GM15510 (cell line): Measurements from ENCODE around the gene NAA40.

Experiments
- POLR2A ChIP-seq: IDR thresholded peaks from 3 replicates; pipeline ENCODE4 v1.6.1; 2011; ENCODE audit warnings: borderline replicate concordance; ENCODE audit not compliant: insufficient read length; ENCODE audit errors: extremely low read depth

The NAA40 gene

DNA sequence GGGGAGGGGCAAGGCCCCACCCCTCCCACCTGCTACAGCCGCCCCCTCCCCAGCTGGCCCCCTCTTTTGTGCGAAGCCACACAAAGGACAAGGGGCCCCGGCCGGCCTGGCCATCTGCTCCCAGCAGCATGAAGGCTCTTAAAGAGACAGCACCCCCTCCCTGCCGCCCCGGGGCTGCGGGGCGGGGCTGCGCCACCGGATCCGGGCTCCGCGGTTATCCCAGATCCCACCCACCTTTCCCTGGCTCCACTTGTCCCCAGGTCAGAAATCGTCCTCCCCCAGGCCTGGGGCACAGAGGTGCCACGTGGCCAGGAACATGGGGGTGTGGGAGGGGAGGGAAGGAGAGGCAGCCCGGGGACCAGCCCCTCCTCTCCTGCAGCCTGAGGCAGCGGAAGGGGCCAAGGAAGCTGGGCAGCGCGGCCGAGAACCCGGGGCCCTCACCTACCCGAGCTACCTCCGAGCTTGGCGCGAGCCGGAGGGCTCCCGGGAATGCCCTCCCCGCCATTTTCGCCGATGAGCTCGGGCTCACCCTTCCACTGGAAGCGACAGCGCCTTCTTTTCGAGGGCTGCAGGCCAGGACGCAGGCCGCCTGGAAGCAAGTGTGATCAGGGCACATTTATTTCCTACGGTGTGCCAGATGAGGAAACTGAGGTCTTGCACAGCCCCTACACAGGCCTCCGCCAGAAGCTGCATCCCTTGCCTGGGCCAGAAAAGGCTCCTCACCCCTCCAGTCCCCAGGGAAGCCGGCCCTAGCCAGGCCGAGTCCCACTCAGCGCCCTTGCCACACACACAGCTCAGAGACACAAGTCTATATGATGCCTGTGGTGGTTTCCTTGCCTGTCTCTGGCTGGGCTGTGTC is 19.3 kb upstream of the NAA40 start:
- TF ChIP-seq POLR2A = no peak

DNA sequence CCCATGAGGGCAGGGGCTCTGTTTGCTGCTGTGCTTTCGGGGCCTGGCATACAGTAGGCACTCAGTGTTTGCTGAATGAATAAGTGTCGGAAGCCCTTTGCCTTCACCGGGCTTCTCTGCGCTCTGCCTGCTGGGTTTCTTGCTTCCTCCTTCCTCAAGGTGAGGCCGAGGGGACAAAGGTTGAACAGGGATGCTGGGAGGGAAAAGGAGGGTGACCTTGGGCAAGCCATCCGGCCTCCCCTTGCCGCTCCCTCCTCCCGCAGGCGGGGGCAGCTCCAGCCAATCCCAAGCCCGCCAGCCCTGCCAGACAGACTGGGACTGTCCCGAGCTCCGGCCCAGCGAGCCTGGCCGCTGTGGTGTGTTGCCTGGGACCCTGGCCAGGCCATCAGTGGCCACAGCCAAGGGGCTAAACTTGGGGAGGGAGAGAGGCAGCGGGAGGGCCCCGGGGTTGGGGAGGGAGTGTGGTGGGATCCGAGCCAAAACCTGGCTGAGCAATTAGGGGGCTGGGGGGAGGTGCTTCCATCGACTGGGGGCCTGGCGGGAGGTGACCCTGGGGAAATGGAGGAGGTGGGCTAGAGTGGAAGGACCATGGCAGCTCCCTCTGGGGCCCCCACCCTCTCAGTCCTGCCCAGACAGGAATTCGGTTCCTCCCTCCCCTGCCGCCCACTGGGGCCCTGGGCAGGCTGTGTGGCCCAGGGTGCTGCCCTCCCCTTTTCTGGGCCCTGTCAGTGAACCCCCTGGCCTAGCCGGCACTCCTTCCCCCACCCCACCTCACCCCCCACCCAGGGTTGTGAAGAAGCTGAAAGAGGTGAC is 18.5 kb upstream of the NAA40 start:
- no peak for TF ChIP-seq POLR2A

DNA sequence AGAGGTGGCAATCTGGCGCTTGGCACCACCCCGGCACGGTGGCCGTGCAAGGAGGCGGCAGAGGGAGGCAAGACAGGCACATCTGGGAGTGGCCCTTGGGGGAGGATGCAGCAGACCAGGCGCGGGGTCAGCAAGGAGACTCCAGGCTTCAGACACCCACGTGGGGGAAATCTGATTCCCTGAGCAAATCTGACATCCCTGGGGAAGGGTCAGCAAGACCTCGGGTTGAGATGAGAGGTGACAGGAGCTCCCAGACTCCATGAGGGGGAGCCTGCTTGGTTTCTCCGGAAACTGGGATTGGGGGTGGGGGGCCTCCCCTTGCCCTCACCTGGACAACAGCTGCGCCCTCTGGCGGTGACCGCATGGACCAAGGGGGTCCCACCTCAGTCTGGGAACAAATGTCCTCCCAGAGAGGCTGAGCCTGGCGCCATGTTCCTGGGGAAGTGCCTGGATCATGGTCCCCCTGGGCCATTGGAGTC is 17.8 kb upstream of the NAA40 start:
- no peak for TF ChIP-seq POLR2A

DNA sequence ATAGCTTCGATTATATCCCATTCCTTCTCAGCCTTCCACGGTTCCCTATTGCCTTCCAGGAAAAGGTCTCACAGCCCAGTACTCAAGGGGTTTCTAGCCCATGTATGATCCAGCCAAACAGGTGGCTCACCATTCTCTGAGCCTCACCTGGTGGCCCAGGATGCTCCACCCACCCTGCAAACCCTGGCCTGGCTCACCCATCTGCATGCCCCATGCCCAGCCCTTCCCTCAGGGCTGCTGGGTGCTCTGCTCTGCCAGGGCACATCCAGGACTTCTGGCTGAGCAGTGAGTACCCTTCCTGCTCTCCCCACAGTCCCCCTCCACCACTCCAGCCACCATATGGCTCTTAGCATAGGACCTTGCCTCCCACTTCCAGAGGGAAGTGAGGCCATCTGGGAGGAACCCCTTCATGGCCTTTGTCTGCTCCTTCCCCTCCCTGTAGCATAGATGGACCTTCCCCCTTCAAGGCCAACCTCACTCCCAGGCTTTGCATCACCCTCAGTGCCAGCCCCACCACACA is 16.1 kb upstream of the NAA40 start:
- TF ChIP-seq POLR2A = no peak

DNA sequence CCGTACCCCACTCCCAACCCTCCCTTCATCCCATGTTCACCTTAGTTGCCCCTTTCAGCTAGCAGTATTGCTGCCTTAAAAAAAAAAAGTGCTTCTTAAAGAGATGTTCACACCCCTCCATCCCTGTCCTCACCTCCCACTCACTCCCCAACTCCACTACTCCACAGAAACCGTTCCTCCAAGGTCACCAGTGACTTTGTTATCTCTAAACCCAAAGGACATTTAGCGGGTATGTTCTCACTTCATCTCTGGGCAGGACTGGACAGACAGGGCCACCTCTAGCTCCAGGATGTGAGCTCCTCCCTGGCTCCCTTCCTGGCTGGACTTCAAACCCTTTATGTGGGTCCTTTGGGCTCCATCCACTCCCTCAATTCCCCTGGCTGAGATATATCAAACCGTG is 15.5 kb upstream of the NAA40 start:
- TF ChIP-seq POLR2A = no peak

DNA sequence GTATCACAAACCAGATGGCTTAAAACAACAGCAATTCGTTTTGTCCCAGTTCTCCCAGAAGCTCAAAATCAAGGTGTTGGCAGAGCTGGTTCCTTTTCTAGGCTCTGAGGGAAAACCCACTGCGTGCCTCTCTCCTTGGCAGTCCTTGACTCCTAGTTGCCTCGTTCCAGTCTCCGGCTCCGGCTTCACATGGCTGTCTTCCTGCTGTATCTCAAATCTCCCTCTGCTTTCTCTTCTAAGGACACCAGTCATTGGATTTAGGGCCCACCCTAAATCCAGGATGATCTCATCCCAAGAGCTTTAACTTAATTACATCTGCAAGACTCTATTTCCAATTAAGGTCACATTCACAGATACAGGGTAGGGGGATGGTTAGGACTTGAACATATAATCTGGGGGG is 9.2 kb upstream of the NAA40 start:
- no peak for TF ChIP-seq POLR2A

DNA sequence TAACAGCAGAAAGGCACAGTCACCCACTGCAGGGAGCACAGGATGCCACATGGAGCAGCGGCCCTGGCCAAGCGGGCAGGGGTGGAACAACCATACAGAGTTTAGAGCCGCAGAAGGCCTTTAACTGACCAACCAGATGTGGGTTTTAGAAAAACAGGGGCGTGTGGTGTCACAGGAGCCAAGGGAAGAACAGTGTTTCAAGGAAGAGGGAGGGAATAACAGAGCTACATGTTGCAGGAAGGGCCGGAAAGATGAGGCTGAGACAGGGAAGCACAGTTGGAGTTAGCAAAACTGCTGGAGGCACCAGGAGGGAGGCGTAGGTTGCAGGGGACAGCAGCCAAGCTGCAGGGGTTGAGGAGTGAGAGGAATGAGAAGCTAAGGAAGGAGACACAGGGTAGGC is 7.8 kb upstream of the NAA40 start:
- TF ChIP-seq POLR2A = no peak

DNA sequence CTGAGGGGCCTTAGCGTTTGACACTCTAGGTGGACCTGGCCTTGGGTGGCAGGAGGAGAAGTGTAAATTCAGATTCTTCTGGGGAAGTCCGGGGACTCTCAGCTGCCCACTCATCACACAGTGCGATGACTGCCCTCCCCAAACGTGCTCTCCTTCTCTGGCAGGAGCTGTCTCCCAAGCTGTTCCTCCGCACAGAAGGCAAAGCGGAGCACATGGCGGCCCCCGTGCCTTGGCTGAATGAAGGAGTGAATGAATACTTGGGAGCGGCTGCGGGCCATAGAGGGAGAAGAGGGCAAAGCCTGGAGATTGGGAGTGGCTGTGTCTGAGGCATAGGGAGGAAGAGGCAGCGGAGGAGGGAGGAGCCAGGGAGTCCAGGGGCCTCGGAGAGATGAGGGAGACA is 6.9 kb upstream of the NAA40 start:
- no peak for TF ChIP-seq POLR2A

DNA sequence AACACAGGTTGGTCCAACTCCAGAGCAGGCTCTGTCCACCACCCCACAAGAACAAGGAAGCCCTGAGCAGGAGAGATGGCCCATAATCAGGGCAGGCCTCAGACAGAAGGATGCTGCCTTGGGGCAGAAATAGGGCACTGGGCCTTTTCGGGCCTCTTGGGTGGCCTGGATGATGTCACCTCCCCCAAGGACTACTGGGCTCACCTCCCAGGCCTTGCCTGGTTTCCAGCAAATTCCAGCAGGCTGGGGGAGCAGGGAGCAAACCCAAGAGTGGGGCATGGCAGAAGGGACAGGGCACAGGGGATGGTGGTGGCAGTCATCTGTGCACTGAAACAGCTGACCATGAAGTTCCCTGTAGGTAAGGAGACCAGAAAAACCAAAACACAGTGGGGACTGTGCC is 5.3 kb upstream of the NAA40 start:
- no peak for TF ChIP-seq POLR2A

DNA sequence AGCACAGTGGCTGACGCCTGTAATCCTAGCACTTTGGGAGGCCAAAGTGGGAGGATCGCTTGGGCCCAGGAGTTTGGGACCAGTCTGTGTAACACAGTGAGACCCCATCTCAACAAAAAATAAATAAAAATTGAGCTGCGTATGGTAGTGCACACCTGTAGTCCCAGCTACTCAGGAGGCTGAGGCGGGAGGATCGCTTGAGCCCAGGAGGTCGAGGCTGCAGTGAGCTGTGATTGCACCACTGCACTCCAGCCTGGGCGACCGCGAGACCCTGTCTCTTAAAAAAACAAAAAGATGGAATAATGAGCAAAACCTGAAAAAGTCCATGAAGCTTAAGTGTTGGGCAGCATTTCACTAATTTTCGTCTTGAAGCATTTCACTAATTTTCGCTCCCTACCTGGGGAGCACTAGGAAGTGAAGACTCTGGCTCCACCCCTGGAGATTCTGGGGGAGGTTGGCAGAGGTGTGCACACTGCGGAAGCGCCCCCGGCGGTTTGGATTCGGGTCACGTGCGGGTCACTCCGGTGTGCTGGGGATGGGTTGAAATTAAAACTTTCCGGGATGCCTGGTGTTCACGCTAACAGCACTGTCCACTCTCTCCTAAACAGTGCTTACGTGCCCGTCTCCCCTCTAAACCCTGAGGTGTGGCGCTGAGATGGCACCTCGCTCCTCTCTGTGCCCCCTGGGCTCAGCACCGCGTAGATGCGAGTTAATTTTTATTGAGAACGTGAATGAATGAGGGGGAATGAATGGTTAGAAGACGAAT is 906 bp upstream of the NAA40 start:
- no peak for TF ChIP-seq POLR2A

DNA sequence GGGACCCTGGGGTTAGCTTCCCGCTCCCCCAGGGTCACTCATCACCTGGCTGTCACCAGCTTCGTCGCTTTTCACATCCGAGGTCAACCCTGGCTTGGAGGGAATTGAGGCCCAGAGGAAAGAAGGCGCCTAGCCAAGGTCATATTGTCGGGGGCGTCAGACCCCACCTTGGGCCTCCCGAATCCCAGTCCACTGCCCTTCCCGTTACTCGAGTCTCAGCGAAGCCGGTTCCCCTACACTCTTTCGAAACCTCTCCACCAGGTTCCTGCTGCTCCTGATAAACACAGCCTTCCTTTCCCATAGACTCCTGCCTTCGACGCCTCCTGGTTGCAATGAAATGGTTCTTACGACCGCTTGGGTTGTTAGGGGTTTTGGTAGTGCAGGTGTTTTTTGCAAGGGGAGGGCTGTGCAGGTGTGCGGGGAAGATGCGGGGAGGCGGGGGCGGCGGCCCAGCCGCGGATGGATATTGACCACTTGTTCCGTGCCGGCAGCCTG is 642 bp downstream of the NAA40 start:
- no peak for TF ChIP-seq POLR2A

DNA sequence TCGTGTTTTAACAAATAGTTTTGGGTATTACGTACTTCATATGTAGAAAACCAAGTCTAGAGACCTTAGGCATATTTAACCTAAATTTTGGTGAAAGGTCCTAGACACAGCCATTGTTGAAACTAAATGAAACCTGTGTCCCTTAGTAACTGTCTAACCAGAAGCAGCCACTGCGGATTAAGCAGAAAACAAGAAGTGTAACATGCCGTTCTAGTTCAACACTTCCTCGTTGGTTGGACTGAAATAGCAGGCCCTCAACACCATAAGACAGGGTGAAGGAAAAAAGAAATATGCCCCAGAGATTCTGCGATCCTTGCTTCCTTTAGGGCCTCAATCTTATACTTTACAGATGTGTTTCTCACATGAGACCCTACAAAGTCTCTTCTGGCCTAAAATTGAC is 2.0 kb downstream of the NAA40 start:
- no peak for TF ChIP-seq POLR2A

DNA sequence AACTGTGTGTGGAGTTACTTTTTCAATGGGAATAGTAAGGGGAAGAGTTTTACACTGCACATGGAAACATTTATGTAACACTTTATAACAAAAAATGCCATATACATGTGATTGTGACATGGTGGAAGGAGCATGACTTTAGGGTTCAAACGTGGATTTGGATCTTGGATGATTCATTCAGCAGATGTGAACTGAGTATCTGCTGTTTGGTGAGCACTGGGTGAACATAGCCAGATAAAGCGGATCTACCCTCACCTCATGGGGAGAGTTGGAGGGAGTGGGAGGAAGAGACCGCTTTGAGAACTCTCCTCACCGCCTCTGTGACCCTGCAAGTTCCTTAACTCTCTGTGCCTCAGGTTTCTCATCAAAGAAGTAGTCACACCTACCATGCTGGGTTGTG is 3.1 kb downstream of the NAA40 start:
- no peak for TF ChIP-seq POLR2A

DNA sequence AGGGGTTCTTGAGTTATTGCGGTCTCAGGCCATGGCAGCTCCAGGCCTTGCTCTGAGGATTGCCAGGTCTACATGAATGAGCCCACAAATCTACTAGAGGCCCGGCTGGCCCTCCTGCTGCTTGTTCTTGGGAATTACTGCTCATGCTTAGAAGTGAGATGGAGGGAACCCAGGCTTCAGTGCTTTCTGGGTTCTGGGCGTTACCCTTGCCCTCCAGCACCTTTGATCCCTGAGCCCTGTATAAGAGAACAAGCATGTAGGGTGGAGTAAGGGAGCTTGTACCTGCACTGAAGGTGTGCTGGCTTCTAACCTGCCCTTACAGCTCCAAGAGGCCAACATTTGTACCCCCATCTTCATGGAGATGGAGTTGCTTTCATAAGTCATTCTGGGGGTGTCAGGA is 4.0 kb downstream of the NAA40 start:
- no peak for TF ChIP-seq POLR2A

DNA sequence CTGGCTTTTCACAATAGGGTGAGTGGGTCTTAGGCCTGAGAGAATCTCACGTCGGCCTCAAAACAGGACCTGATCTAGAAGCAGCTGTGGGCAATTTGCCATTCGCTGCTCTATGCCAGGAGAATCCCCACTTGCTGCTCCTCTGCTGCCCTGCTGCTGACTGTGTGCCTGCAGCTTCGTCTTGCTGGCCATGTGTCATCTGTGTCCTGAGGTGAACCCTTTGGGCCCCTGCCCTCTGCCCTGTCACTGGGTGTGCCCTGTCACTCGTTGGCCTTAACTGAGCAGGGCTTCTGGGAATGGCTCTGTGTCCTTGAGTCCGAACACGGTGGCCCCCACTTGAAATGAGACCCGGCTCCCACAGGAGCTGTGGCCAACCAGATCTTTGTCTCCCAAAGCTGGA is 6.2 kb downstream of the NAA40 start:
- TF ChIP-seq POLR2A = no peak
